ENCODE results near the gene BNIP5.
"Not testable (repeated sequence)": the region's sequence is repeated elsewhere in the genome, so short reads cannot be mapped to it uniquely, and the experiment has no call there.

GRCh38 chr6:36363371-36363752 lies 26.7 kb upstream of the BNIP5 start:
- TF ChIP-seq, protein P1, sequence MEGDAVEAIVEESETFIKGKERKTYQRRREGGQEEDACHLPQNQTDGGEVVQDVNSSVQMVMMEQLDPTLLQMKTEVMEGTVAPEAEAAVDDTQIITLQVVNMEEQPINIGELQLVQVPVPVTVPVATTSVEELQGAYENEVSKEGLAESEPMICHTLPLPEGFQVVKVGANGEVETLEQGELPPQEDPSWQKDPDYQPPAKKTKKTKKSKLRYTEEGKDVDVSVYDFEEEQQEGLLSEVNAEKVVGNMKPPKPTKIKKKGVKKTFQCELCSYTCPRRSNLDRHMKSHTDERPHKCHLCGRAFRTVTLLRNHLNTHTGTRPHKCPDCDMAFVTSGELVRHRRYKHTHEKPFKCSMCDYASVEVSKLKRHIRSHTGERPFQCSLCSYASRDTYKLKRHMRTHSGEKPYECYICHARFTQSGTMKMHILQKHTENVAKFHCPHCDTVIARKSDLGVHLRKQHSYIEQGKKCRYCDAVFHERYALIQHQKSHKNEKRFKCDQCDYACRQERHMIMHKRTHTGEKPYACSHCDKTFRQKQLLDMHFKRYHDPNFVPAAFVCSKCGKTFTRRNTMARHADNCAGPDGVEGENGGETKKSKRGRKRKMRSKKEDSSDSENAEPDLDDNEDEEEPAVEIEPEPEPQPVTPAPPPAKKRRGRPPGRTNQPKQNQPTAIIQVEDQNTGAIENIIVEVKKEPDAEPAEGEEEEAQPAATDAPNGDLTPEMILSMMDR (conservative IDR thresholded peaks at IDR 0.05 in 1 of 2, IDR thresholded peaks at IDR 0.05 in 1 of 2; ENCODE audit: extremely low read depth in 1 of 2, insufficient read depth in 1 of 2, low read depth in 1 of 2, low read length in 2 of 2), result not testable (repeated sequence)
- TF ChIP-seq EZH2 (IDR thresholded peaks at IDR 0.05; ENCODE audit: borderline replicate concordance, low read length), result not testable (repeated sequence)
